ENCODE measurements around the gene CYTIP. TPM values are rescaled to one million over a fixed set of nuclear protein-coding genes. Genes with fewer than 3 reads are reported as not detected.
"Not testable (repeated sequence)": the region's sequence is repeated elsewhere in the genome, so short reads cannot be mapped to it uniquely, and the experiment has no call there.

The CYTIP gene
- total RNA-seq, 1 experiment from 2014 or later, result not detected

DNA sequence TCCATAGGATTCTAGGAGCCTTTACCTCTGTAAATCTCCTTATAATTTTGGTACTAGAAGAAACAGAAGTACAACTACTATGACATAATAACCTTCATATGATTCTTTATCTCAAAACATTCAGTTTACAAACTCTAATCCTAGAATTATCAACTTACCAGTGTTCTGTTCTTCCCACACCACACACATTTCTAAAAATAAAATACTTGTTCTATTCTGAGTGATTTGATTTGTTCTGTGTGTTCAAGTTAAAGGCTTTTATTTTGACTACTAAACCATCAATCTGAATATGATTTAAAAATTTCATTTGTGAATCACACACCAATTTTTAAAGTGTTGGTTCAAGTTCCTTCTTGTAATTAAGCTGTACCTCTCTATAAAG lies 16.0 kb downstream of the CYTIP start:
- DNase-seq (ENCODE audit: low spot score), result no peak
- in situ Hi-C loops (cut with HindIII; ENCODE audit: low sequenced_read_pairs), result no loop called here

DNA sequence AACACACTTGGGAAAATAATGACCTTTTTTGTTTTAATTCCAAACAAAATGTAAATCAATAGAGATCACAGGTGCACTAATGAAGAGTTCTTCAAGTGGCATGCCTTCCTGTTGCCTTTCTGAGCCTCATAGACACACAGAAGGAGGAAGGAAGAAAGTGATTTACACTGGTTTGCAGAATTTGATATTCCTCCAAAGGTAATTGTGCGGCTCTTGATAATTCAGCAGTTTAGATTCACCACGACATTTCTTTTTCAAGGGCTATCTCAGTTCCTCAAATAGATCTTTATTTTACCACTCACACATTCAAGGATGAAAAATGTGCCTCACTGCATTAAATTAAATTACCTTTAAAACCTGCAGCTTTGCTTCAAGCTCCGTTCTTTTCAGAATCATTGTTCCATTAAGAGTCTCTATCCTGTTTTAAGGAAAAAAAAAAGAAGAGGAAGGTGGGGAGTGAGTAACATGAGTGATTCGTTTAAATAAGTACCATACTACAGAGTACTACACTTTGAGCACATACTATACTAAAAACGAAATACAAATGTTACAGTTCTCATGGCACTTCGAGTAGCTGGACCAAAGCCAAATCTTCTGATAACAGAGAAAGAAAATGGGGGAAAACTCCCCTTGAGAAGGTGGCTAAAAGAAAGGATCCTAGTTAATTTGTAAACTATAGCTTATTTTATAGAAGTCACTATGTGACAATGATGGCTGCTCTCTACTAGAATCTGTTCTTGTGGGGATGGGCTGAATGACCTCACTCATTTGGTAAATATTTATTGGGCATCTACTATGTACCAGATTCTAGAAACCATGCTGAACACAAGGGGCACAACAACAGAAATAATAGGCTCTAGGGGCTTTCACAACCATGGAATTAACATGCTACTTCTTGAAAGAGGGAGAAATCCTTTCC lies 16.6 kb downstream of the CYTIP start:
- no peak for DNase-seq (ENCODE audit: low spot score)
- in situ Hi-C loops (cut with HindIII; ENCODE audit: low sequenced_read_pairs), result no loop called here

DNA sequence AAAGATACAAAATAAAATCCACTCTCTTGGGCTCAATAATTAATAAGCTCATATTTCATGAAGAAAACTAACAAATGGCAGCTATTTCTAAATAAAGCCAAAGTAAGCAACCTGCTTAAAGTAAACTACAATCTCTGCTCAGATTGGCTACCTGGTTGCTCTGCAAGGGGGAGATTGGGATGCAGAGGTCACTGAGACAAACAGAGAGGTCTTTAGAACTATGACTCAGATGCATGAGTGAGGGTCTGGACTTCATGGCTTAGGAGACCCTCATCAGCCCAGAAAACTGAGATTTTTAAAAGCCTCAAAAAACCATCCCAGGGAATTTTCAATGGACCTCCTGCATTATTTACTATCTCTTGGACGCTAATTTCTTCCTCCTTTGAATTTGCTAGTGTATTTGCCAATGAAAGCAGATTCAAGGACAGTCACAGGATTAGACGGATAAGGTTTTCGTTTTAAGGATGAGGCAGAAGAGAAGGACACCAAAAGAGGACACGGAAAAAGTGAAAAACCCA lies 17.4 kb downstream of the CYTIP start:
- in situ Hi-C loops (cut with HindIII; ENCODE audit: low sequenced_read_pairs), result no loop called here
- DNase-seq (ENCODE audit: low spot score), result no peak

DNA sequence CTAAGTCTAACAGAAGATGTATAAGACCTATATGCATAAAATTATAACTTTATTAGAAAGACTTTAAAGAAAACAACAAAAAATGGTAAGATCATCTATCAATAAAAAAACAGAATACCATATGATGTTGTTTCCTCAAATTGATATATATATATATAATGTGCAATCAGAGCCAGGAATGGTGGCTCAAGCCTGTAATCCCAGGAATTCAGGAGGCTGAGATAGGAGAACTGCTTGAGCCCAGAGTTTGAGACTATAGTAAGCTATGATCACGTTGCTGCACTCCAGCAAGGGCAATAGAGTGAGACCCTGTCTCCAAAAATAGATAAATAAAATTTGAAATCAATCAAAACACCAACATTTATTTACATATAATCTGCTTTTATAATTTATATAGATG lies 19.5 kb downstream of the CYTIP start:
- in situ Hi-C loops (cut with HindIII; ENCODE audit: low sequenced_read_pairs), result no loop called here
- DNase-seq (ENCODE audit: low spot score), result no peak

DNA sequence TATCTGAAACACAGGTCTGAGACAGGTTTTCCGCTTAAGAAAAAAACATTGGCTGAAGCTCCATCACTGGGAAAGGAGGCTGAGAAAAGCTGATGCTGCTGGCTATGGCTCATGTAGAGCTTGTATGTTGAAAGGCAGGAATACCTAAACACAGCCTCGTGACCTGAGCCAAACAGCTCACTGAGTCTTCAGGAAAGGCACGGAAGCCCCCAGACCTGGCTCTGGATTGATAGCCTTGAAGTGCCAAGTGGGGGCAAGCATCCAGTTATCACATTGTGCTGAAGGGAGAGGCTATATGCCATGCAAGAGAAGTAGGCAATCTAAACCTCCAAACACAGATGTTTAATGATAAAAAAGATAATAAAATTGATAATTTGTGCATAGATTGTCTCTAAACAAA lies 21.9 kb downstream of the CYTIP start:
- in situ Hi-C loops (cut with HindIII; ENCODE audit: low sequenced_read_pairs), result no loop called here
- no peak for DNase-seq (ENCODE audit: low spot score)

DNA sequence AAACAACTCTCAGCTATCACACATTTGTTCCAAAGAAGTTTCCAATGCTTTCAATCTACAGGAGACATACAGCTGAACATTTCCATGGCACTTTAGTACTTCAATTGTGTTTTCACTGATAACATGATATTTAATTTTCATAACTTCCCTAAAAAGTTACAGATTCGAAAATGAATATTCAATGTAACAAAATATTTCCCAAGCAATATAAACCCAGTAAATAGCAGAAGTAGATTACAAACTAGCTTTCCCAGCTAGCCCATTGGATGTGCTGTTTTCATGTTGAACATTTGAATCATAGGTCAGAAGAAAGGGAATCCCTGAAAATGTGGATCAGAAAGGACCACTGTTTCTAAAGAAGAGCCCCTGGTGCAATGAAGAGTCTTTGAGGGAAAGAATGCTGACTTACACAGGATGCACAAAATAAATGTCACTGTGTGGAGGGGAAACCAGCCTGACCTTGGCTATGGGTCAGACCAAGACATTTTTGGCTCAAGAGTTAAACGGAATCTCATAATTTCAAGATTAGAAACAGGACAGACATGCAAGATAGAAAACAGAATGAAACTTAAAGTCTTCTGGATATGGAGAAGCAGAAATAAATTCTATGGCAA lies 22.5 kb downstream of the CYTIP start:
- in situ Hi-C loops (cut with HindIII; ENCODE audit: low sequenced_read_pairs), result no loop called here
- no peak for DNase-seq (ENCODE audit: low spot score)

DNA sequence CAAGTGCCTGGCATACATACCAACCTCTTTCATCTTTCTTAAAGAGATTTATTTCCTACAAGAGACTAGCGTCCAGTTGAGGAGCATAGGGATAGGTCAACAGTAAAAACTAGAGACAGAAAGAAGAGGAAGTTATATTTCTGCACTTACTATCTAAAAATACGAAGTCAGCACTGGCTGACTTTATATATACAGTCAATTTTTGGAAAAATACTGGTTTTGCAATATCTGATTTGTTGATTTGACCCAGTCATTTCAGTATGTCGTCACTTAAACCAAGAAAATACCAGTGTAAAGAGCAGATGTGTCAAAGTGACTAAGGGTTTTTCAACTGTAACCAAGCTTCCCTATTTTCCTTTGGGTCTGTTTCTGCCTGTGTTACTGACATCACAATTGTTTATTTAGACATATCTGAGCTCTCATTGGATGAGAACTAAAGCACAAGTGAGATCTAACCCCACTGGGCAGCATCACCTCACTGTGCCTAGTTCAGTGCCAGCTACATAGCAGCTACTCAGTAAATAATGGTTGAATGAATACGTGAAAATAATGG lies 23.0 kb downstream of the CYTIP start:
- in situ Hi-C loops (cut with HindIII; ENCODE audit: low sequenced_read_pairs), result no loop called here
- DNase-seq (ENCODE audit: low spot score), result no peak

DNA sequence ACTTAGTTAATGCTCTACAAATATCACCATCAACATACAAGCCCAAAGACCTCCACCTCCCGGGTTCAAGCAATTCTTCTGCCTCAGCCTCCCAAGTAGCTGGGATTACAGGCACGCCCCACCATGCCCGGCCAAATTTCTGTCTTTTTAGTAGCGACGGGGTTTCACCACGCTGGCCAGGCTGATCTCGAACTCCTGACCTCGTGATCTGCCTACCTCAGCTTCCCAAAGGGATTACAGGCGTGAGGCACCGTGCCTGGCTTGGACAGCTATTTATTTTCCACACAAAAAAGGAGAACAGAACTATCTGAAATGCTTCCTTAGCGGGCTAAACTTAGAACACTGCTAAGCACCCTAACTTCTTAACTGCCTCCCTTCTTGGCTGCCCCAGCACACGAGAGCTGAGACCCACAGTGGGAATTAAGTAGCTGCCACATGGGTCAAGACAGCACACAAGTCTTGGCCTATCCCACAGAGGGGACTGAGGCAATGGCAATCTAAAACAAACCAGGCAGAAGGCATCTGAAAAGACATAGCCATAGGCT lies 24.8 kb downstream of the CYTIP start:
- in situ Hi-C loops (cut with HindIII; ENCODE audit: low sequenced_read_pairs), result no loop called here
- no peak for DNase-seq (ENCODE audit: low spot score)

DNA sequence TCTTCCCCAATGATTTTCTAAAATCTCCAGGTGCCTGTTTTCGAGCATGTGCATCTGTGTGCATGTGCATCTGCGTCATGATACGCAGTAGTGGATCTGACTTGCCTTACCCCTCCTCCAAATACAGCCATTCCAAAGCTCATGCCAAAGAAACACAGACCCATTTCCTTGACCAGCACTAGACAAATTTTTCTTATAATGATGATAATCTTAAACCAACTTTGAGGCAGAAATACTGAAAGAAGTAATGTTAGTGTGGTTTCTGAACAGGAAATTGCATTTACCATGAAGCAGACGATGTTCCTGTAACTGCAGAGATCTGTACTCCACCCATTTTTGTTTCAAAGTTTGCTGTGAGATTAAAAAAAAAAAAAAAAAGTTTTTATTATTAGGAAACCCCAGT lies 25.6 kb downstream of the CYTIP start:
- in situ Hi-C loops (cut with HindIII; ENCODE audit: low sequenced_read_pairs), result no loop called here
- no peak for DNase-seq (ENCODE audit: low spot score)

DNA sequence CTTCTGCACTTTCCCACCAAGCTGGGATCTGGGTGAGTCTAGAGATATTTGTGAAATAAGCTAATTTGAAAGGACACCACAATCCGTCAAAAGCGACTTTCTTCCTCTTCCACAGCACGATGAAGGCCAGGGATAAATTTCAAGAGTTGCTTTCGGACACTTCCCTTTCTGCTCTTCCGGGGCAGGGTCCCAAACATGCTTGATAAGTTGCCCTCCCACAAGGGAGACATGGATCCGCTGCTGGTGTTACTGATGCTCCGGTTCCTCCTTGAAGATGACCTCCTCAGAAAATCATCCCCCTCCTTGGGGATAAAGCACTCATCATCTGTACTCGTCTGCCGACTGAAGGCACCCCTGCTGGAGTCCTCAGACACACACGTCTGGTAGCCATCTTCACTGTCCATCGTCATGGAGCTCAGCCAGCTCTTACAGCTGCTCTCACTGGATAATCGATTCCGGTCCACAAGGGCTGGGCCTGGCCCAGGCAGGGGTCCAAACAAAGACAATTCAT lies 28.2 kb downstream of the CYTIP start:
- no peak for DNase-seq (ENCODE audit: low spot score)

DNA sequence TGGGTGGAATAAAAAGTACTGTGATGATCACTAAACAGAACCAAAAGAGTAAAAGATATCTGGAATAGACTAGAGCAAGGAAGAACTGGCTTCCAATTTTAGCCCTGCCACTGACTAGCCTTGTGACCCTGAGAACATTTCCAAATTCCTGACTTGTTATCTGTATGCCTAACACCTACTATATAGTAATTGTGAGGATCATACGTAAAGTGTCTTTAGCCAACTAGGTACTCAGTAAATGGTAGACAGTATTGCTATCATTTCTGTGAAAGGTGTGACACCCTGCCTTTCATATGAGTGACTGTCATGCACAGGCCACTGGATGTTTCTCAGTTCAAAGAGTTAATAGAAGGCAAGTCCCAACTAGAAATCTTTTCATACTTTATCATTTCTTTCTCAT lies 29.8 kb downstream of the CYTIP start:
- in situ Hi-C loops (cut with HindIII; ENCODE audit: low sequenced_read_pairs), result no loop called here
- no peak for DNase-seq (ENCODE audit: low spot score)

More for the DNA sequence above, 28.2 kb downstream of the CYTIP start:
- in situ Hi-C loops (cut with HindIII; ENCODE audit: low sequenced_read_pairs), result no loop called here

DNA sequence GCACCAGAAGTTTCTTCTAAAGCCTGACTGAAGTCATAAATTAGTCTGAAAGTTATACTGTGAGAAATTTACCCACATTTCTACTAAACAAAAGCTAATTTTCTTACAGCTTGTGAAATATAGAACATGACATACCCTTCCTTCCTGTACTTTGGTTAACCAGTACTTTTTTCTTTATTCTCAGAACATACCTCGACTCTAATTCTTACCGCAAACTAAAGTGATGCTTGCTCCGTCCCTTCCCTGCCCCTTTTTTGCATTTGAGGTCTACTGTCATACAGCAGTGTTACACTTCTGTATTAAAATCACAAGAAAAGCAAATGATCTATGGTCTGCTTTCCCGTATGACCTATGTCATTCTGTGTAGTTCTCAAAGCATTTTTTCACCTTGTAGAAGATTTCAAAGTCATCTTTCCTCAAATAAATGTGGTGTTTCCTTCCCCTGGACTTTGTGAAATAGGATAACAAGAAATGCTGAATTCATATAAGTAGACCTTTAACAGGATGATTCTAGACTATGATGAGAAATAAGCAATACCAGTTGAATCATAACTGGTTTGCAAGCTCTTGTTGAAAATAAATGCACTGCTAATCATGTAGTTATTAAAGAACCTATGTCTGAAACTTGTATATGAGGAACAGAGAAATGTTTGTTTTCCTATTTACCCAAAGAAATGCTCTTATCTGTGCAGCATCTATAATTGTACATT lies 30.4 kb downstream of the CYTIP start:
- in situ Hi-C loops (cut with HindIII; ENCODE audit: low sequenced_read_pairs), result no loop called here

DNA sequence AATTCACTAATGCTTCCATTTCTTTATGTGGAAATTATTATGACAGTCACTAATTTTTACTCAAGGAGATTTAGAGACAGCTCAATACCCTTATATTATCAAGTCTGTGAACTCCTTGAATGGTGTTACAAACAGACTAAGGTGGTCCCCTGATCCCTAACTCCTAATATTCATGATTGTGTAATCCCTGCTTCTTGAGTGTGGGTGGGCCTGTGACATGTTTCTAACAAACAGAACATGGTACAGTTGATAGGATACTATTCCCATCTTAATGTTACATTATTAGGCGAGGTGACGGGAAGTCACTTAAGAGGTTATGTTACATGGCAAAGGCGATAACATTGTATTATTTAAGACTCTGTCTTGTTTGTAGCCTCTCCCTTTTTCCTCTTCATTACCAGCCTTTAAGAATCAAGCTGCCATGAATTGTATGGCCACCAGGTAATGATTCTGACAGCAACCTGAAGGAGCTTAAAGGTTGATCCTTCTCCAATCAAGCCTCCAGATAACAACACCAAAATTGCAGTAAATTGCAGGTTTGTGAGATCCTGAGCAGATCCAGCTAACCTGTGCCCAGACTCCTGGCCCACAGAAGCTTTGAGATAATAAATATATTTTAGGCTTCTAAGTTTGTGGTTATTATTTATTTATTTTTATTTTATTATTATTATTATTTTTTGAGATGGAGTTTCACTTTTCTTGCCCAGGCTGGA lies 32.1 kb downstream of the CYTIP start:
- in situ Hi-C loops (cut with HindIII; ENCODE audit: low sequenced_read_pairs), result no loop called here
- no peak for DNase-seq (ENCODE audit: low spot score)

More for the DNA sequence above, 30.4 kb downstream of the CYTIP start:
- no peak for DNase-seq (ENCODE audit: low spot score)

DNA sequence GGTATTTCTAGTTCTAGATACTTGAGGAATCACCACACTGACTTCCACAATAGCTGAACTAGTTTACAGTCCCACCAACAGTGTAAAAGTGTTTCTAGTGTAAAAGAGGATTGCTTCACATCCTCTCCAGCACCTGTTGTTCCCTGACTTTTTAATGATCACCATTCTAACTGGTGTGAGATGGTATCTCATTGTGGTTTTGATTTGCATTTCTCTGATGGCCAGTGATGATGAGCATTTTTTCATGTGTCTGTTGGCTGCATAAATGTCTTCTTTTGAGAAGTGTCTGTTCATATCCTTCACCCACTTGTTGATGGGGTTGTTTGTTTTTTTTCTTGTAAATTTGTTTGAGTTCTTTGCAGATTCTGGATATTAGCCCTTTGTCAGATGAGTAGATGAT lies 38.5 kb downstream of the CYTIP start:
- DNase-seq (ENCODE audit: low spot score); in situ Hi-C loops (cut with HindIII; ENCODE audit: low sequenced_read_pairs): not testable (repeated sequence)

DNA sequence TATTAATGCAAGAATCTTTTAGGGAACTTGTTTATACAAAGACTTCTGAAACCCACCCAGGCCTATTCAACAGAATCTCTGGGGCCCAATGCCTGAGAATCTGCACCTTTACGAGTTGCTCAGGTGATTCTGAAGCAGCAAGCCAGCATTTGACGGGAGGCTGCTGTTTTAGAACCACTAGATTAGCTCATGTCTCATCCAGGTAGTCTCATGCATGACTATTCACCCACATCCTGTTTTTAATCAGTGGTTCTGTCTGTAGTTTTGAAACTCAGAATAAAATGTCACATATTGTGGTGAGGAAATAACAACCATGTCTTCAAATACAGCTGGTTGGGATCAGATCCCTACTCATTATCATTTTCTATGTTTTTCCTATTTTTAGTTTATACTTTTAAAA lies 39.5 kb downstream of the CYTIP start:
- no peak for DNase-seq (ENCODE audit: low spot score)
- in situ Hi-C loops (cut with HindIII; ENCODE audit: low sequenced_read_pairs), result no loop called here

DNA sequence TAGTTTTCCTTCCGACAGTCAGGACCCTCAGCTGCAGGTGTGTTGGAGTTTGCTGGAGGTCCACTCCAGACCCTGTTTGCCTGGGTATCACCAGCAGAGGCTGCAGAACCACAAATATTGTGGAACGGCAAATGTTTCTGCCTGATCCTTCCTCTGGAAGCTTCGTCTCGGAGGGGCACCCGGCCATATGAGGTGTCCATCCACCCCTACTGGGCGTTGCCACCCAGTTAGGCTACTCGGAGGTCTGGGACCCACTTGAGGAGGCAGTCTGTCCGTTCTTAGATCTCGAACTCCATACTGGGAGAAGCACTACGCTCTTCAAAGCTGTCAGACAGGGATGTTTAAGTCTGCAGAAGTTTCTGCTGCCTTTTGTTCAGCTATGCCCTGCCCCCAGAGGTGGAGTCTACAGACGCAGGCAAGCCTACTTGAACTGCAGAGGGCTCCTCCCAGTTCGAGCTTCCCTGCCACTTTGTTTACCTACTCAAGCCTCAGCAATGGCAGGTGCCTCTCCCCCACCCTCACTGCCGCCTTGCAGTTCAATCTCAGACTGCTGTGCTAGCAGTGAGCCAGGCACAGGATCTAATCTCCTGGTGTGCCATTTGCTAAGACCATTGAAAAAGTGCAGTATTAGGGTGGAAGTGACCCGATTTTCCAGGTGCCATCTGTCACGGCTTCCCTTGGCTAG lies 40.9 kb downstream of the CYTIP start:
- in situ Hi-C loops (cut with HindIII; ENCODE audit: low sequenced_read_pairs); DNase-seq (ENCODE audit: low spot score): not testable (repeated sequence)

DNA sequence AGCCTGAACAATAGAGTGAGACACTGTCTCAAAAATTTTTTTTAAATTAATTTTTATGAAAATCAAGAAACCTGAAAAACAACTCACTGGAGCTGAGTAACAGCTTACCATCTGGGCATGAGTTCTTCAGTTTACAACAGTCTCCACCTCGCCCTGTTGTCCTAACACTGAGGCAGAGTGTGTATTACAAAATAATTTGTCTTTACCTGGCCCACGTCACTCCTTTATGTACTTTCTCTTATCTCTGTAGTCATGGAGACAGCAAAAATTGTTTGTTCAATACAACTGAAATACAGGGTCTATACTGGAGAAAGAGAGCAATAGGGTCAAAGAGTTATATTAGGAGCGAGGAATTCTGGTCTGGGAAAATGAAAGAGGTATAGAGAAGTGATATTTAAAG lies 48.1 kb downstream of the CYTIP start:
- no peak for DNase-seq (ENCODE audit: low spot score)
- in situ Hi-C loops (cut with HindIII; ENCODE audit: low sequenced_read_pairs), result no loop called here

DNA sequence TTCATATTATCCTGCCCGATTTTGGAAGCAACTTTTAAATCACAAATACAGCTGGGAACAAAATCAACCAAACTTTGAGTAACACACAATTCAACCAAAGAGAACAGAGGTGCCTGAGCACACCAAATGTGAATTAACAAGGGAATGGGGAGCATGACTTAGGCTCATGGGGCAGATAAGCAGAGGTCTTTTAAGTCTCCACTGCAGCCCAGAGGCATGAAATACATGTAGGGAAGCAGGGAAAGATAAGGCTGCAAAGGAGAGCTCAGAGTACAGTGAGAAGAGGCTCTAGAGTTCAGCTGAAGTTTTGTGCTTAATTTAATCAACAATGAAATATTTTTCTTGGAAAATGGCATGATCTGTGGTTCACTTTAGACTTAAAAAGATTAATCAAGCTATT lies 49.0 kb downstream of the CYTIP start:
- no peak for DNase-seq (ENCODE audit: low spot score)
- in situ Hi-C loops (cut with HindIII; ENCODE audit: low sequenced_read_pairs), result no loop called here
